Large intestine (tissue), 3 donors: ENCODE results near the gene B4GALNT3. TPM values are rescaled to one million over a fixed set of nuclear protein-coding genes. Genes with fewer than 3 reads are reported as not detected.

Experiments
- DNase-seq, 2 donors: peaks; one replicate each; pipeline versions ENCODE4 v3.0.0 to v3.0.0-alpha.2; 2013
- H3K27ac ChIP-seq: one replicate; pipeline ENCODE4 v1.5.1; 2013; ENCODE audit warnings: low read length
- H3K27me3 ChIP-seq: 2 replicates; pipeline ENCODE4 v1.6.1; 2013; ENCODE audit warnings: low read length; ENCODE audit not compliant: control insufficient read depth, insufficient read depth
- H3K36me3 ChIP-seq: 2 replicates; pipeline ENCODE4 v1.6.1; 2013; ENCODE audit warnings: low read length; ENCODE audit not compliant: control insufficient read depth, insufficient read depth
- H3K4me1 ChIP-seq: one replicate; pipeline ENCODE4 v1.6.1; 2013; ENCODE audit warnings: low read length; ENCODE audit not compliant: control insufficient read depth, insufficient read depth
- H3K4me3 ChIP-seq: one replicate; pipeline ENCODE4 v1.5.1; 2013; ENCODE audit warnings: low read length
- H3K9me3 ChIP-seq: one replicate; pipeline ENCODE4 v1.6.1; 2013; ENCODE audit warnings: mild to moderate bottlenecking, low read depth, low read length, moderate library complexity; ENCODE audit not compliant: control insufficient read depth
- WGBS: methylation state at CpG from one replicate; pipeline ENCODE4 v1.1.5; 2013; ENCODE audit warnings: low lambda C conversion rate; ENCODE audit not compliant: insufficient coverage; 5-methylcytosine and 5-hydroxymethylcytosine counted together
- polyA plus RNA-seq: library from polyadenylated mRNA; unstranded; fragments of 120-200 nt; gene quantifications from one replicate; pipeline ENCODE4 v1.2.1, GENCODE V29; 2013

B4GALNT3 gene
- polyA plus RNA-seq, 1 donor, result 5.9 TPM

GRCh38 chr12:467591-467990, 7.9 kb downstream of the B4GALNT3 start:
- Histone ChIP-seq H3K27me3 (peaks cover 5% of the 10 kb centered on the region), H3K4me3 (no peak overlapping the region), H3K36me3 (no peaks in the 10 kb centered on the region), H3K9me3 (no peaks in the 10 kb centered on the region), H3K4me1 (no peaks in the 10 kb centered on the region), H3K27ac (no peak overlapping the region)
- WGBS, result 55% methylated on average over 4 of the region's 6 CpGs
- no peak for DNase-seq

GRCh38 chr12:468671-469389, 9.1 kb downstream of the B4GALNT3 start:
- 20% methylated on average over 2 of the region's 10 CpGs for WGBS
- Histone ChIP-seq H3K9me3 (no peaks in the 10 kb centered on the region), H3K27ac (peak overlapping the region; percentile 8), H3K27me3 (no peaks in the 10 kb centered on the region), H3K36me3 (no peaks in the 10 kb centered on the region), H3K4me3 (no peak overlapping the region), H3K4me1 (no peaks in the 10 kb centered on the region)
- peak; percentile 41 to 73 for DNase-seq

GRCh38 chr12:470133-470532, 10.4 kb downstream of the B4GALNT3 start:
- no peaks in the 10 kb centered on the region for H3K36me3 ChIP-seq
- H3K9me3 ChIP-seq, result no peaks in the 10 kb centered on the region
- H3K4me3 ChIP-seq, result no peak overlapping the region
- WGBS, result no CpG with 5 or more reads among the region's 11 CpGs
- H3K27ac ChIP-seq, result no peak overlapping the region
- no peaks in the 10 kb centered on the region for H3K4me1 ChIP-seq
- no peaks in the 10 kb centered on the region for H3K27me3 ChIP-seq
- no peak for DNase-seq

DNA sequence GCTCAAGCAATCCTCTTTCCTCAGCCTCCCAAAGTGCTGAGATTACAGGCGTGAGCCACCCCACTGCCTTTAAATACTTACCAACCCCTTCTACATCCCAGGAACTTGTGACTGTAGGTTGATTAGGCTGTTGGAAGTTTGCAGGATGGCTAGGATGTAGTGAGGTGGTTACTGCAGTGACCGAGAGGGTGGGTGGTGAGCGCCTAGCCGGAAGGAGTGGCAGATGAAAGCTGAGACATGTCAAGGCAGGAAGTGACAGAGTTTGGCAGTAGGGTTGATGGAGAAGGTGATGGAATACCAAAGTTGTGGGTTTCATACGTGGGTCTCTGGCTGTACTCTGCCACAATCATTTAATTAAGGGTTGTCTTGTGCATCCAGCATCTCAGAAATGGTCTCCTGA, 13.5 kb downstream of the B4GALNT3 start:
- no peak overlapping the region for H3K4me3 ChIP-seq
- WGBS, result no CpG with 5 or more reads among the region's 5 CpGs
- no peaks in the 10 kb centered on the region for H3K36me3 ChIP-seq
- H3K4me1 ChIP-seq, result no peaks in the 10 kb centered on the region
- no peak overlapping the region for H3K27ac ChIP-seq
- no peaks in the 10 kb centered on the region for H3K27me3 ChIP-seq
- H3K9me3 ChIP-seq, result no peaks in the 10 kb centered on the region
- no peak for DNase-seq

DNA sequence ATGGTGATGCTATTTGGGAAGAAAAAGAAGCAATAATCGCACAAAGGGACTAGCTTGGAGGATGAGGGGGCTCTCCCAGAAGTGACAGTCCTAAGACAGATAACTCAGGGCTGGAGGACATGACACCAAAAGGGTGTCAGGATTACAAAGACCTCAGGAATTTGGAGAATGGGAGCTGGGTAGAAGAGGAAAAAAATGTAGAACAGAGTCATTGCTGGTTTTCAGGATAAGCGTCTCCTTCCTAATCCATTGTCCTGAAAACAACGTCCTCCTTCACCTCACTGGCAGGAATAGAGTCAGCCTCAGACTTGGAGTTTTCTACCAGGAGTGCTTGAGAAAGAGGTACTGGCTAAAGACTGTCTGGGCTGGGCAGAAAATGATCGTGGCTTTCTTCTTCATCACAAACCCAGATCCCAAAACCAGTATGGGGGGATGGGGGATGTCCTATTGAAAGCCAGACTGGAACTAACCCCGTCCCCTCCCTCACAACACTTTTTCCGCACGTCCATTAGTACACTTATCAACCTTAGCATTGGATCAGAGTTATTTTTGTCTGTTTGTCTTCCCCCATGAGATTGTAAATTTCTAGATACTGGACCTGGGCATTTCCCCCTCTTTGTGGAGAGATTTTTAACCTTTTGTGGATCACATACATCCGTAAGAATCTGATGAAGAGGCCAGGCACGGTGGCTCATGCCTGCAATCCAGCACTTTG, 14.3 kb downstream of the B4GALNT3 start:
- DNase-seq, result no peak
- Histone ChIP-seq H3K36me3 (no peaks in the 10 kb centered on the region), H3K27me3 (no peaks in the 10 kb centered on the region), H3K4me1 (no peaks in the 10 kb centered on the region), H3K9me3 (no peaks in the 10 kb centered on the region), H3K27ac (no peak overlapping the region), H3K4me3 (no peak overlapping the region)
- 58% methylated on average over 3 of the region's 9 CpGs for WGBS

DNA sequence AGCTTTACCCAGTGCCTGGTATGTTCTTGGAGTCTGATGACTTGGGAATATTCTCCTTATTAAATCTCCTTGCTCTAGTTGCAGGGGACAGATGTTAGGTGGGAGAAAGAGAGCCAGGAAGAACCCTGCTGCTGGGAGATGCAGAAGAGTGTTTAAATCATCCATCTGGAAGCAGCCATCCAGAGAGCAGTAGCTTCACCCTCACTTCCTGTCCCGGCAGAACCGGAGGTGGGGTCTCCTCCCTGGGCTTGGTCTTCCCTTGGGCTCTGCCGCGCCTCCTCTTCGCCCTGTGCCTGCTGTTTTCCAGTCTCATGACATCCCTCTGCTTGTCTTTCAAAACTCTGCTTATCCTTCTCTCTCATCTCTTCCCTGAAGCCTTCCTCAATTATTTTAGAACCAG, 15.5 kb downstream of the B4GALNT3 start:
- DNase-seq, result no peak
- H3K36me3 ChIP-seq, result no peaks in the 10 kb centered on the region
- H3K27me3 ChIP-seq, result no peaks in the 10 kb centered on the region
- H3K4me1 ChIP-seq, result no peaks in the 10 kb centered on the region
- H3K9me3 ChIP-seq, result no peaks in the 10 kb centered on the region
- H3K4me3 ChIP-seq, result no peak overlapping the region
- no peak overlapping the region for H3K27ac ChIP-seq
- whole genome bisulfite sequencing, result 100% methylated on average over 2 of the region's 5 CpGs

DNA sequence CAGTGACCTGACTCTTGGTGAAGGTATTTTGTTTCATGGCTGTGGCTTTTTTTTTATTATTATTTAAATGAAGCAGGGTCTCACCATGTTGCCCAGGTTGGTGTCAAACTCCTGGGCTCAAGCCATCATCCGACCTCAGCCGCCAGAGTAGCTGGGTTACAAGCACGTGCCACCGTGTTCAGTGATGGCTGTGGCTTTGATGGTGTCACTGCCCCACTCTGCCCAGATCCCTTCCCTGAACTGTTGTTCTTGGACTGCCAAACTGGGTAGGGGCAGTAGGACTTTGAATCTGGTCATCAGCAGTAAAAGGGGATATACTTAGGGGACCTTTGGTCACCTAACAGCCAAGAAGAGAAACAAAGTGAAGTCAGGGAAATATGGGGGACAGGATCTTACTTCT, 19.4 kb downstream of the B4GALNT3 start:
- H3K9me3 ChIP-seq, result no peaks in the 10 kb centered on the region
- H3K36me3 ChIP-seq, result no peaks in the 10 kb centered on the region
- H3K27ac ChIP-seq, result no peak overlapping the region
- H3K27me3 ChIP-seq, result no peaks in the 10 kb centered on the region
- WGBS, result no CpG with 5 or more reads among the region's 4 CpGs
- no peak overlapping the region for H3K4me3 ChIP-seq
- no peak for DNase-seq
- H3K4me1 ChIP-seq, result no peaks in the 10 kb centered on the region

DNA sequence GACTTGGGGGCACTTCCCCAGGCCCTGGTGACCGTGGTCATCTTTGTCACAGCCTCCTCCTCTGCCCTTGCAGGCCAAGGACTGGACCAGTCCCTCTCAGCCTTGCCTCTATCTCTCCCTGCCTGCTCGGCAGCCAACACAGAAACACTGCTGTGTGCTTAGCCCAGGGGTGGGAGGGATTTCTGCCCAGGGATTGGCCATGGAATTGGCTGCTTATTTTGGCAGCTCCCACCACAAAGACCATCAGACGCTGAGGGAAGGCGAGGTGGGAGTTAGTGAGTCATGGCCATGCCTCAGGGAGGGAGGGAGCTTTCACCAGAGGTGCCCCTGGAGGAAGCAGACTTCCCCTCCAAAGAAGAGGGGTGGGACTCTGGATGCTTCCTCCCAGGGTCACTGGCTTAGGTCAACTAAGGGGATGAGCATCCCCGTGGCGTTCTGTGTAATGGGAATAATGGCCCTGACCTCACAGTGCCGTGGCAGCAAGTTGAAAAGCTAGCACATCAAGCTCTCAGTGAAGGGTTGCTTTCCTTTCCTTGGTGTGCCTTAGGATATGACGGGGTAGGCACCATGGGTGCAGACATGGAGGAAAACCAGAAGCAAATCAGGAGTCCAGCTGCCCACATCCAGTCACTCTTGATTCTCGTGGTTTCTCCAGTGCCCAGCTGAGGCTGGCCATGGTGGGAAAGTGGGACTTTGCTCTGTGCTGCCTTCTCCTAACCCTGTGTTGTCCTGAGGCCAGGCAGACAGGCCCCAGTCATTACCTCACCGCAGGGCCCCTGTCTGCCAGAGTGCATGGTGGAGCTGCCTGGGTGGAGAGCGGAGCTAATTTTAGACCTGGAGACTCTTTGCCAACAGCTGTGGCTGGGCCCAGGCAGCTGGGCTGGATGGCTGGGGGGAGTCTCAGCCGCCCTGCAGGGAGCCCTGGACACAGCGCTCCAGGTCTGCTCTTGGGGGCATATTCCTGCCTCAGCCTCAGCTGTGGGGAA, 21.4 kb downstream of the B4GALNT3 start:
- Histone ChIP-seq H3K9me3 (no peaks in the 10 kb centered on the region), H3K4me1 (no peaks in the 10 kb centered on the region), H3K4me3 (no peak overlapping the region), H3K27me3 (no peaks in the 10 kb centered on the region), H3K36me3 (no peaks in the 10 kb centered on the region), H3K27ac (no peak overlapping the region)
- WGBS, result no CpG with 5 or more reads among the region's 13 CpGs
- DNase-seq, result no peak

DNA sequence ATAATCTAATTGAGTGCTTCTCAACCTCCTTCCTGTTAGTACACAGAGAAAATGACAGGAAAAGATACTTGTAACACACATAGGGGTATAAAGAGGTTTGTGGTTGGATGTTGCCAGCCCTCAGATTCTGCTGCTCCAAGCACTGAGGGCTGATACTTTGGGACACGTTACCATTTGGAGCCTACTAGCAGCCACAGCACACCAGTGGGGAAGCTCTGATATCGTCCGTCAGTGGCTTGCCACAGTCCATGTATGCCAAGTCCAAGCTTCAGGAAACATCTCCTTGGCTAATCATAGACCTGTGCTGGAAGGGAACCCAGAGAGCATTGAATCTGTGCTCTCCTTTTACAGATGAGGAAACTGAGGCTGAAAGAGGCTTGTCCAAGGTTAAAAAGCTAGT, 22.3 kb downstream of the B4GALNT3 start:
- Histone ChIP-seq H3K4me1 (no peaks in the 10 kb centered on the region), H3K27me3 (no peaks in the 10 kb centered on the region), H3K4me3 (no peak overlapping the region), H3K9me3 (no peaks in the 10 kb centered on the region), H3K27ac (no peak overlapping the region), H3K36me3 (no peaks in the 10 kb centered on the region)
- WGBS, result no CpG with 5 or more reads among the region's 3 CpGs
- no peak for DNase-seq

GRCh38 chr12:484096-484495, 24.4 kb downstream of the B4GALNT3 start:
- no peaks in the 10 kb centered on the region for H3K4me1 ChIP-seq
- H3K36me3 ChIP-seq, result no peaks in the 10 kb centered on the region
- H3K27ac ChIP-seq, result no peak overlapping the region
- H3K27me3 ChIP-seq, result no peaks in the 10 kb centered on the region
- WGBS, result no CpG with 5 or more reads among the region's 11 CpGs
- no peaks in the 10 kb centered on the region for H3K9me3 ChIP-seq
- no peak for DNase-seq
- H3K4me3 ChIP-seq, result no peak overlapping the region
